ENCODE data around the gene CHST5. TPM values are rescaled to one million over a fixed set of nuclear protein-coding genes. Genes with fewer than 3 reads are reported as not detected.

The CHST5 gene
- total and polyA plus RNA-seq, 9 of the 15 experiments (the other 6 are each of a cell fraction or from before 2014, with no cell fraction given), result 0.06 to 0.21 (median 0.14) TPM; not detected in 5

- TF ChIP-seq NONO (IDR thresholded peaks at IDR 0.05; ENCODE audit: low read depth in 2 of 2, low read length in 1 of 2) (no peak), EWSR1 (IDR thresholded peaks at IDR 0.05; ENCODE audit: borderline replicate concordance, low read depth, partially characterized antibody) (no peak), PTRF (tag; IDR thresholded peaks at IDR 0.05) (no peak), ATF7 (IDR thresholded peaks at IDR 0.05) (peak; percentile 65), CTBP1 (IDR thresholded peaks at IDR 0.05; ENCODE audit: borderline replicate concordance) (0 out of 2 replicates have a peak, but pooled peaks have one; percentile 13), PHB2 (IDR thresholded peaks at IDR 0.05; ENCODE audit: low read depth) (no peak), MITF (IDR thresholded peaks at IDR 0.05) (no peak), MCM7 (IDR thresholded peaks at IDR 0.05) (no peak), E2F8 (IDR thresholded peaks at IDR 0.05; ENCODE audit: low read depth, partially characterized antibody) (no peak), PRMT5 (CRISPR knock-in tag; IDR thresholded peaks at IDR 0.05) (no peak), ZBTB49 (CRISPR knock-in tag; IDR thresholded peaks at IDR 0.05; ENCODE audit: borderline replicate concordance) (no peak), POLR2G (IDR thresholded peaks at IDR 0.05; ENCODE audit: low read depth, low read length) (peak; percentile 80), ZNF436 (CRISPR knock-in tag; IDR thresholded peaks at IDR 0.05) (no peak), HDGF (IDR thresholded peaks at IDR 0.05) (no peak), CTCFL (IDR thresholded peaks at IDR 0.05; ENCODE audit: borderline replicate concordance, insufficient read depth, low read depth, low read length, poor library complexity, severe bottlenecking) (no peak), ZNF551 (CRISPR knock-in tag; IDR thresholded peaks at IDR 0.05) (no peak), MLLT1 (IDR thresholded peaks at IDR 0.05) (0 out of 4 replicates have a peak, but pooled peaks of 1 of the 2 experiments have one; percentile 69), ARID2 (IDR thresholded peaks at IDR 0.05) (0 out of 2 replicates have a peak, but pooled peaks have one; percentile 33)
Measured at GRCh38 chr16:75566040-75566757, 30.3 kb upstream of the CHST5 start, which contains the start of gene GABARAPL2 (continued).

All from K562 (cell line).